ENCODE data around the gene ART3.
"Not testable (repeated sequence)": the region's sequence is repeated elsewhere in the genome, so short reads cannot be mapped to it uniquely, and the experiment has no call there.

ART3 gene

DNA sequence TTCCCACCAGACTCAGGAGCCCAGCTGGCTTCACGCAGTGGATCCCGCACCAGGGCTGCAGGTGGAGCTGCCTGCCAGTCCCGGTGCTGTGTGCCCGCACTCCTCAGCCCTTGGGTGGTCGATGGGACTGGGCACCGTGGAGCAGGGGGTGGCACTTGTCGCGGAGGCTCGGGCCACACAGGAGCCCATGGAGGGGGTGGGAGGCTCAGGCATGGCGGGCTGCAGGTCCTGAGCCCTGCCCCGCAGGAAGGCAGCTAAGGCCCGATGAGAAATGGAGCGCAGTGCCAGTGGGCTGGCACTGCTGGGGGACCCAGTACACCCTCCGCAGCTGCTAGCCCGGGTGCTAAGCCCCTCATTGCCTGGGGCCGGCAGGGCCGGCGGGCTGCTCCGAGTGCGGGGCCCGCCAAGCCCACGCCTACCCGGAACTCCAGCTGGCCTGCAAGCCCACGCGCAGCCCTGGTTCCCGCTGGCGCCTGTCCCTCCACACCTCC is 23.9 kb upstream of the ART3 start:
- H3K4me3 ChIP-seq (ENCODE audit: low read depth, low read length); DNase-seq (ENCODE audit: low read depth, low spot score); in situ Hi-C loops (cut with HindIII; ENCODE audit: low sequenced_read_pairs): not testable (repeated sequence)

DNA sequence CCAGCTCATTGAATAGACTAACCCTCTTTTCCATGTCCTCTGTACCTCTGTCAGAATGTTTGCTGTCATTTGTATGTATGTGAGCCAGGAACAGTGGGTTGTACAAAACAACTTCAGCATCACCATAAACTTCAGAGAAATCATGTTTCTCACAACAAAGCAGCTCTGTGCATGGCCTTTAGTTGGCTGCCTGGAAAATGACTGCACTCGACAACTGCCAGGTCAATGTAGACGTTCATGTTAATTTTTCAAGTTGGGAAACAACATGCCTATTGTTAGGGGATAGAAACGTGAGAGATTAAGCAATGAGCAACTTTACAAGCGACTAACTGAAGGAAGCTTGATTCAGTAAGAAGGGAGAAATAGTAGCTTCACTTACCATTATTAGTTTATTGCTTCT is 20.8 kb upstream of the ART3 start:
- H3K4me3 ChIP-seq (ENCODE audit: low read depth, low read length), result no peak overlapping the region
- TF ChIP-seq CTCF (IDR thresholded peaks at IDR 0.05; ENCODE audit: low read depth, low read length), result no peak
- in situ Hi-C loops (cut with HindIII; ENCODE audit: low sequenced_read_pairs), result no loop called here
- DNase-seq (ENCODE audit: low read depth, low spot score), result no peak

DNA sequence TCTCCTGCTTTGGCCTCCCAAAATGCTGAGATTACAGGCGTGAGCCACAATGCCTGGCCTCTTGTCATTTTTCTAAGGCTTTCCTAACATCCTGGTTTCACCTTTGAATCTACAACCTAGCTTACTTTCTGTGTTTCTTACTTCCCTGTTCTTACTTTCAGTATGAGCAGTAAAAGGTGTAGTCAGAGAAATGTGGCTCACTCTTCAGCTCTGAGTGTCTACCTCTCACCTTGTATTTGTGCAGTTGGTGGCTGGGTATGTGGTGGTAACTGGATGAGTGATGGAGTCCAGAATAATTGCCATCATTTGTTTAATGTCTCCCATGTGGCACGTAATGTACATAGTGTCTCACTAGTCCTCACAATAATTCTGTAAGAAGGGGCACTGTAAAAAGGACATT is 19.5 kb upstream of the ART3 start:
- no peak overlapping the region for H3K4me3 ChIP-seq (ENCODE audit: low read depth, low read length)
- no peak for TF ChIP-seq CTCF (IDR thresholded peaks at IDR 0.05; ENCODE audit: low read depth, low read length)
- in situ Hi-C loops (cut with HindIII; ENCODE audit: low sequenced_read_pairs), result no loop called here
- no peak for DNase-seq (ENCODE audit: low read depth, low spot score)

GRCh38 chr4:76055421-76055820 is 19.1 kb upstream of the ART3 start:
- no peak for DNase-seq (ENCODE audit: low read depth, low spot score)
- TF ChIP-seq CTCF (IDR thresholded peaks at IDR 0.05; ENCODE audit: low read depth, low read length), result no peak
- in situ Hi-C loops (cut with HindIII; ENCODE audit: low sequenced_read_pairs), result no loop called here
- H3K4me3 ChIP-seq (ENCODE audit: low read depth, low read length), result no peak overlapping the region

- H3K4me3 ChIP-seq (ENCODE audit: low read depth, low read length), result no peak overlapping the region
- no peak for DNase-seq (ENCODE audit: low read depth, low spot score)
- TF ChIP-seq CTCF (IDR thresholded peaks at IDR 0.05; ENCODE audit: low read depth, low read length), result no peak
- in situ Hi-C loops (cut with HindIII; ENCODE audit: low sequenced_read_pairs), result no loop called here
Observed at GRCh38 chr4:76058302-76058701, 16.2 kb upstream of the ART3 start.

DNA sequence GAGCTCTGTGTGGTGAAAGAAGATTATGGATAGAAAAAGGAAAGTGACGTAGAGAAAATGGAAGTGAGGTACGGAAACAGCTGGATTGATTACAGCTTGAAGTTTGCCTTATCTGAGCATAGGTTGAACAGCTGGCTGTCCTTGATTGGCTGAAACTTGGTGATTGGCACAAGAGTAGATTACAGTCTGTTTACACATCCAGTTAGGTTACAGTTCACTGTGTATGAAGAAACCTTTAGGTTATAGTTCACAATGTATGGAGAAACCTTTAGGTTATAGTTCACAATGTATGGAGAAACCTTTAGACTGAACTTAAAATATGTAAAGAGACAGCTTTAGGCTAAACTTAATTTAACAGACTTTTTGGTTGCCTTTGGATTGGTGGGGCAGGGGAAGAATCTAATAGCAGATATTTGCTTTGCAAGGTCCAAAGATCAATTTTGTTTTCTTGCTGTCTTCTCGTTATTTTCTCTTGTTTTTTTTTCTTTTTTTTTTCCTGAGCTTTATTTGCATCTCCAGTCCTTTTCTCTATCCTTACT is 15.6 kb upstream of the ART3 start:
- no peak for TF ChIP-seq CTCF (IDR thresholded peaks at IDR 0.05; ENCODE audit: low read depth, low read length)
- DNase-seq (ENCODE audit: low read depth, low spot score), result no peak
- in situ Hi-C loops (cut with HindIII; ENCODE audit: low sequenced_read_pairs), result no loop called here
- no peak overlapping the region for H3K4me3 ChIP-seq (ENCODE audit: low read depth, low read length)

GRCh38 chr4:76059750-76060149 is 14.8 kb upstream of the ART3 start:
- H3K4me3 ChIP-seq (ENCODE audit: low read depth, low read length), result no peak overlapping the region
- in situ Hi-C loops (cut with HindIII; ENCODE audit: low sequenced_read_pairs), result no loop called here
- TF ChIP-seq CTCF (IDR thresholded peaks at IDR 0.05; ENCODE audit: low read depth, low read length), result no peak
- no peak for DNase-seq (ENCODE audit: low read depth, low spot score)
